Small intestine (tissue), 7 donors: Measurements from ENCODE around the gene MSRB3. TPM values are rescaled to one million over a fixed set of nuclear protein-coding genes. Genes with fewer than 3 reads are reported as not detected.

Experiments
- DNase-seq, 2 donors: peaks; one replicate each; pipeline versions ENCODE4 v3.0.0 to v3.0.0-alpha.2; 2013
- FAIRE-seq: peaks from 2 replicates; lab custom pipeline; 2012; peaks lifted over from hg19 to GRCh38; lab: Jason Lieb, UNC
- H3K27ac ChIP-seq, 3 donors: one replicate each; pipeline ENCODE4 v1.5.1; 2013; ENCODE audit warnings: low read length in 2 of 3, mild to moderate bottlenecking in 2 of 3, control low read depth in 1 of 3, inconsistent platforms in 1 of 3, low read depth in 1 of 3, moderate library complexity in 1 of 3
- H3K27me3 ChIP-seq, 3 donors: one replicate each; pipeline ENCODE4 v1.6.1; 2013; ENCODE audit warnings: low read length in 3 of 3, inconsistent platforms in 1 of 3; ENCODE audit not compliant: control insufficient read depth in 3 of 3, insufficient read depth in 3 of 3
- H3K36me3 ChIP-seq, 3 donors: one replicate each; pipeline ENCODE4 v1.6.1; 2013; ENCODE audit warnings: low read length in 3 of 3, inconsistent platforms in 1 of 3, low read depth in 1 of 3, mild to moderate bottlenecking in 1 of 3, moderate library complexity in 1 of 3; ENCODE audit not compliant: control insufficient read depth in 3 of 3, insufficient read depth in 2 of 3
- H3K4me1 ChIP-seq, 3 donors: one replicate each; pipeline ENCODE4 v1.6.1; 2013; ENCODE audit warnings: low read length in 2 of 3, inconsistent platforms in 1 of 3, low read depth in 1 of 3, mild to moderate bottlenecking in 1 of 3, moderate library complexity in 1 of 3; ENCODE audit not compliant: control insufficient read depth in 3 of 3, insufficient read depth in 2 of 3
- H3K4me3 ChIP-seq, 3 donors: one replicate each; pipeline ENCODE4 v1.5.1; 2013; ENCODE audit warnings: low read length in 3 of 3, control low read depth in 1 of 3, inconsistent platforms in 1 of 3, low read depth in 1 of 3, mild to moderate bottlenecking in 1 of 3, moderate library complexity in 1 of 3
- H3K9me3 ChIP-seq, 2 donors: one replicate each; pipeline ENCODE4 v1.6.1; 2013; ENCODE audit warnings: low read depth in 1 of 2, low read length in 1 of 2; ENCODE audit not compliant: control insufficient read depth in 2 of 2, insufficient read depth in 1 of 2
- WGBS, 3 donors: extraction: QIAGEN DNeasy Blood & Tissue Kit; methylation state at CpG; one replicate each; pipeline ENCODE4 v1.1.7; 2013; 5-methylcytosine and 5-hydroxymethylcytosine counted together
- polyA plus RNA-seq, 4 donors: library from polyadenylated mRNA; stranded (reverse) in 3 of 4; unstranded in 1 of 4; fragments of 200-250 nt in 3 of 4; fragments of 120-200 nt in 1 of 4; gene quantifications; one replicate each; pipeline versions ENCODE4 v1.2.1 to v1.2.3, GENCODE V29; 2013
- donor health status: healthy with polysubstance abuse.
- donor health status: control.
- donor health status: control.
- donor health status: Bipolar disorder and iron deficiency.
- donor health status: healthy.

The MSRB3 gene
- polyA plus RNA-seq, 4 donors: 0.89 to 12.7 (median 4.3) TPM

- FAIRE-seq (no peak), DNase-seq (peak; percentile 42 to 62)
- H3K27me3 ChIP-seq: no peaks in the 10 kb centered on the region
- no peak overlapping the region for H3K4me3 ChIP-seq
- no peaks in the 10 kb centered on the region for H3K36me3 ChIP-seq
- 12 to 44% (median 17%) methylated on average over 5 of the region's 5 CpGs for WGBS, 3 donors
- peak overlapping the region in 1 of 3 donors; percentile 36 for H3K27ac ChIP-seq
- no peaks in the 10 kb centered on the region for H3K9me3 ChIP-seq
- H3K4me1 ChIP-seq: peaks cover 0 to 12% (median 0%) of the 10 kb centered on the region in 3 donors
Measured at GRCh38 chr12:65323070-65323469, 44.6 kb downstream of the MSRB3 start.

- Histone ChIP-seq H3K27me3 (no peaks in the 10 kb centered on the region), H3K27ac (no peak overlapping the region), H3K9me3 (no peaks in the 10 kb centered on the region), H3K4me1 (peaks cover 0 to 12% (median 0%) of the 10 kb centered on the region in 3 donors), H3K36me3 (no peaks in the 10 kb centered on the region), H3K4me3 (no peak overlapping the region)
- FAIRE-seq (no peak), DNase-seq (no peak)
- 67 to 72% (median 67%) methylated on average over 2 of the region's 2 CpGs for WGBS, 3 donors
Measured at GRCh38 chr12:65324056-65324455, 45.6 kb downstream of the MSRB3 start.

GRCh38 chr12:65324551-65324950, 46.1 kb downstream of the MSRB3 start:
- Histone ChIP-seq H3K9me3 (no peaks in the 10 kb centered on the region), H3K4me1 (peaks cover 0 to 12% (median 0%) of the 10 kb centered on the region in 3 donors), H3K27me3 (no peaks in the 10 kb centered on the region), H3K27ac (no peak overlapping the region), H3K36me3 (no peaks in the 10 kb centered on the region), H3K4me3 (no peak overlapping the region)
- DNase-seq (no peak), FAIRE-seq (no peak)
- WGBS, 3 donors: 84 to 90% (median 87%) methylated on average over 3 of the region's 3 CpGs

DNA sequence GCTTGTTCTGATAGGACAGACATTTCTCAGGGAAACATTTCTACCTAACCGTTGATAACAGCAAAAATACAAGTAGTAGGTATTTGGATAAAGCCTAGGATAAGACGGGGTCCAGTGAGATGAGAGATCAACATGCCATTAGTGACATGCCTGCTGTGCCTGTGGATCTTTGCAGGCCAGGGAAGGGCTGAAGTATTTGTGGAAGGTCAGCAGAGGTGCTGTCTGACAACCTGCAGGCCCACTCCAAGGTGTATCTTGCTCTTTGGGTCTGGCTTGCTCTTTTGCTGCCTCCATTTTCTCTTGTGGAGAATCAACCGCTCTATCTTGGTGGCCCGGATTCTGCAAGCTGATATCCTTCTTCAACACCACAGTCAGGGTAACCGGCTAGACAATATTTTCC, 46.7 kb downstream of the MSRB3 start:
- peaks cover 0 to 12% (median 0%) of the 10 kb centered on the region in 3 donors for H3K4me1 ChIP-seq
- H3K36me3 ChIP-seq: no peaks in the 10 kb centered on the region
- DNase-seq: no peak
- no peak overlapping the region for H3K27ac ChIP-seq
- no peak for FAIRE-seq
- 85 to 92% (median 88%) methylated on average over 5 of the region's 5 CpGs for WGBS, 3 donors
- H3K4me3 ChIP-seq: no peak overlapping the region
- H3K27me3 ChIP-seq: no peaks in the 10 kb centered on the region
- H3K9me3 ChIP-seq: no peaks in the 10 kb centered on the region

DNA sequence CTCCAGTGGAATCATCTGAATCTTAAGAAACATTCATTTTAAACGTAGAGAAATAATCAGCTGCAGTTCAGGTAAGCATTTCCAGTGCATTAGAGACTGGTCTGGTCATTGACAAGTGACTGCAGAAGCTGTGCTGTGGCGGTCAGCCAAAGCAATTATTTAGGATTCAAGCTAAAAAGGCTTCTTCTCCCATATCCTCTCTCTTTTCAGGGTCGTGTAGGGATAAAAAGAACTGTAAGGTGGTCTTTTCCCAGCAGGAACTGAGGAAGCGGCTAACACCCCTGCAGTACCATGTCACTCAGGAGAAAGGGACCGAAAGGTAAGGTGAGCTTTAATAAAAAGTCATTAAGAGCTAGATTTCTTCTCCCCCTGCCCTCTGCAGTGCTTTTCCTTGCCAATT, 48.1 kb downstream of the MSRB3 start:
- no peak for DNase-seq
- no peak for FAIRE-seq
- no peaks in the 10 kb centered on the region for H3K9me3 ChIP-seq
- H3K4me3 ChIP-seq: no peak overlapping the region
- H3K27ac ChIP-seq: no peak overlapping the region
- no peaks in the 10 kb centered on the region for H3K36me3 ChIP-seq
- no peaks in the 10 kb centered on the region for H3K27me3 ChIP-seq
- peaks cover 0 to 12% (median 0%) of the 10 kb centered on the region in 3 donors for H3K4me1 ChIP-seq
- WGBS, 3 donors: 71 to 87% (median 81%) methylated on average over 5 of the region's 5 CpGs

DNA sequence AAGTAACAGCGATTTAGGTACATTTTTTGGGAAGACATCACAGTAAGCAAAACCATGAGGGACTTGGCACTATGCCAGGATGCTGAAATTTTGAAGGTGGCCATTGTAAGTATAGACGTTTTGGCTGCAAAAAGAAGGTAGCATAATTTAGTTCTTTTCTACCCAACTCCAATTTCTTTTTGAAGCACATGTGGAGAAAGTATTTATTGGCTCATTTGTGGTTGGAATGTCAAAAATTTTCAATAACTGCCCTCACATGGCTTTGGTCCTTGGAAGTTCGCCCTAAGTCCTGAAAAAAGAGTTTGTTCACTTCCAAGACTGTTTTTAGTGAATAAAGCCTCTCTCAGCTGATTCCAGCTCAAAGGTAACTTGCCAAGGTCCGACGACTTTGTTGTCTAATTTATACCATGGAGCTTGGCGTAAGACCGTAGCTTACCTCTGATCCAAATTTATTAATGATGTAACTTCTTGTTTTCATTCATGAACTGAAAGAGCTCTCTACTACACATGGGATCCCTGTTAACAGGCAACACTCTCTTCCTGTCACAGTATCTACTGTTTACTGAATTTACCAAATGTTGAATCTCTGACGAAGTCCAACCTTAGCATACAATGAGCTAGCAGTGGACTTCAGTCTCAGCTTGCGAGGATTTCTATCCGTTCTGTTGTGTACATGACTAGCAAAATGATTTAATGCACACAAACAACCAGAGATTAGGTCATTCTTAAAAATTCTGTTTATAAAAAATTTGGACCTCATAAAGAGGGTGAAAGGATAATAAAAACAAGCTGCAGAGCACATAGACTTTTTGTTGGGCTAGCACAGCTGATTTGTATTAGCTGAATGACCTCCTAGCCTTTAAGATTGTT, 49.0 kb downstream of the MSRB3 start:
- Histone ChIP-seq H3K27ac (peak overlapping the region in 1 of 3 donors; percentile 54), H3K4me3 (no peak overlapping the region), H3K4me1 (peaks cover 0 to 12% (median 0%) of the 10 kb centered on the region in 3 donors), H3K27me3 (no peaks in the 10 kb centered on the region), H3K36me3 (no peaks in the 10 kb centered on the region), H3K9me3 (no peaks in the 10 kb centered on the region)
- 56 to 69% (median 68%) methylated on average over 10 of the region's 10 CpGs for WGBS, 3 donors
- FAIRE-seq (no peak), DNase-seq (peak in 1 of 2 donors; percentile 69)

DNA sequence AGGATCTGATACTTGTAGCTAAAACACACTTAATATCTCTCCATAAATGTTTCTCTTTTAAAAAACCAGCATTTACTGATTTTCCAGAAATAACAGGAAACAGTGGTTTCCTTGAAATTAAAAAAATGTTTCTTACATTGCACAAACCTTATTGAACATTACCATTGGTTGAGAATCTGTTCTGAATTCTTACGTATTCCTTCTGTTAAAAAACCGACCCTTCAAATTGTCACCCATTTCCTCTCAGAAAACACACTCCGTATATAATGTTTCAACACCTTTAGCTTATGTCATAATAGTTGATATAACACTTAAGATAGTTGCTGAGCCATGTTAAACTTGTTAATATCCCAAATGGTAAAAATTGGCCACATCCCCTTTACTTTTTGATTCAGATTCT, 51.2 kb downstream of the MSRB3 start:
- Histone ChIP-seq H3K36me3 (no peaks in the 10 kb centered on the region), H3K9me3 (no peaks in the 10 kb centered on the region), H3K4me1 (peaks cover 0 to 13% (median 0%) of the 10 kb centered on the region in 3 donors), H3K4me3 (no peak overlapping the region), H3K27me3 (no peaks in the 10 kb centered on the region), H3K27ac (no peak overlapping the region)
- whole genome bisulfite sequencing, 3 donors: 72 to 90% (median 72%) methylated on average over 3 of the region's 3 CpGs
- DNase-seq (no peak), FAIRE-seq (no peak)

- Histone ChIP-seq H3K9me3 (no peaks in the 10 kb centered on the region), H3K4me3 (no peak overlapping the region), H3K27me3 (no peaks in the 10 kb centered on the region), H3K27ac (no peak overlapping the region), H3K36me3 (no peaks in the 10 kb centered on the region), H3K4me1 (peaks cover 0 to 19% (median 0%) of the 10 kb centered on the region in 3 donors)
- 56 to 65% (median 61%) methylated on average over 3 of the region's 3 CpGs for WGBS, 3 donors
- DNase-seq (no peak), FAIRE-seq (no peak)
Measured at GRCh38 chr12:65330331-65330730, 51.8 kb downstream of the MSRB3 start.
